SW 1271 (cell line): Measurements from ENCODE around the gene SAMD4B.

Source experiments
- DNase-seq, 2 experiments: peaks; one replicate each; lab custom pipeline; 2025; lab: John Stamatoyannopoulos, UW

The SAMD4B gene

GRCh38 chr19:39397360-39398296, 55.4 kb downstream of the SAMD4B start:
- peak; percentile 24 to 67 for DNase-seq

GRCh38 chr19:39398297-39398864, 56.2 kb downstream of the SAMD4B start:
- DNase-seq, result peak in 1 of 2 experiments; percentile 25

- DNase-seq, result no peak
Observed at GRCh38 chr19:39399668-39400050, 57.4 kb downstream of the SAMD4B start.

GRCh38 chr19:39400061-39400460, 57.8 kb downstream of the SAMD4B start:
- DNase-seq, result no peak

- no peak for DNase-seq
Observed at GRCh38 chr19:39401070-39401548, 58.9 kb downstream of the SAMD4B start.

- DNase-seq, result no peak
Observed at GRCh38 chr19:39401549-39402345, 59.5 kb downstream of the SAMD4B start.

- DNase-seq, result peak in 1 of 2 experiments; percentile 50
Observed at GRCh38 chr19:39402346-39403300, 60.4 kb downstream of the SAMD4B start.

- DNase-seq, result peak; percentile 77 to 84
Observed at GRCh38 chr19:39403331-39404312, 61.4 kb downstream of the SAMD4B start.

GRCh38 chr19:39405261-39405957, 63.2 kb downstream of the SAMD4B start:
- no peak for DNase-seq

GRCh38 chr19:39405958-39406655, 63.9 kb downstream of the SAMD4B start:
- DNase-seq, result peak in 1 of 2 experiments; percentile 68

- peak; percentile 23 to 70 for DNase-seq
Observed at GRCh38 chr19:39406656-39407409, 64.6 kb downstream of the SAMD4B start, which contains the start of gene ZFP36. TSS of gene ZFP36 (plus strand) at chr19:39406847. CDS start at chr19:39406905, 58 bp downstream.

- DNase-seq, result no peak
Observed at GRCh38 chr19:39407410-39407659, 65.1 kb downstream of the SAMD4B start.

- no peak for DNase-seq
Observed at GRCh38 chr19:39407660-39408391, 65.6 kb downstream of the SAMD4B start.

- DNase-seq, result no peak
Observed at GRCh38 chr19:39408392-39409207, 66.4 kb downstream of the SAMD4B start.

- peak in 1 of 2 experiments; percentile 42 for DNase-seq
Observed at GRCh38 chr19:39409208-39410016, 67.2 kb downstream of the SAMD4B start.
